NB4 (cell line): ENCODE data around the gene PNPLA2.

ENCODE experiments used
- CTCF ChIP-seq: IDR thresholded peaks from one replicate; pipeline ENCODE4 v1.5.1; 2012; ENCODE audit warnings: low read depth, low read length
- MAX ChIP-seq: IDR thresholded peaks from 2 replicates; pipeline ENCODE4 v1.6.1; 2011; ENCODE audit warnings: low read depth, low read length
- POLR2A ChIP-seq: IDR thresholded peaks from 2 replicates; pipeline ENCODE4 v1.6.1; 2011; ENCODE audit warnings: mild to moderate bottlenecking; ENCODE audit not compliant: insufficient read length; ENCODE audit errors: extremely low read depth

GRCh38 chr11:870127-870413 is 51.4 kb downstream of the PNPLA2 start:
- no peak for TF ChIP-seq CTCF
- TF ChIP-seq POLR2A = no peak
- no peak for TF ChIP-seq MAX
